ENCODE measurements around the gene RANBP9. TPM values are rescaled to one million over a fixed set of nuclear protein-coding genes. Genes with fewer than 3 reads are reported as not detected.
A peak's percentile ranks its signal among the peaks of the same experiment; 100 is the strongest.

Gene RANBP9
- total and polyA plus RNA-seq, 2 of the 13 experiments (the other 11 are each of a cell fraction or from before 2014, with no cell fraction given): 26.6 to 30.6 TPM

- 0 out of 2 replicates have a peak, but pooled peaks have one; percentile 75 for TF ChIP-seq SNAPC4 (CRISPR knock-in tag; IDR thresholded peaks at IDR 0.05)
- no peak; the same call in none of the 2 replicates for TF ChIP-seq GPN1 (CRISPR knock-in tag; IDR thresholded peaks at IDR 0.05; ENCODE audit: borderline replicate concordance)
- TF ChIP-seq NFKBIZ (CRISPR knock-in tag; IDR thresholded peaks at IDR 0.05): peak; percentile 95; the same call in 1 of the 2 replicates
- peak; percentile 73; the same call in 1 of the 2 replicates for TF ChIP-seq ETV6 (CRISPR knock-in tag; conservative IDR thresholded peaks at IDR 0.05)
- TF ChIP-seq ZNF576 (CRISPR knock-in tag; IDR thresholded peaks at IDR 0.05): no peak
- peak; percentile 95 for TF ChIP-seq BRF2 (CRISPR knock-in tag; IDR thresholded peaks at IDR 0.05)
- peak; percentile 46 for TF ChIP-seq MIXL1 (CRISPR knock-in tag; IDR thresholded peaks at IDR 0.05)
- TF ChIP-seq ZNF563 (CRISPR knock-in tag; IDR thresholded peaks at IDR 0.05): peak; percentile 95
- TF ChIP-seq ARID3A (IDR thresholded peaks at IDR 0.05; ENCODE audit: low read depth, low read length): peak; percentile 20; the same call in 1 of the 2 replicates
- TF ChIP-seq GTF2F1 (IDR thresholded peaks at IDR 0.05; ENCODE audit: low read length): 0 out of 2 replicates have a peak, but pooled peaks have one; percentile 59
- TF ChIP-seq ZNF335 (CRISPR knock-in tag; IDR thresholded peaks at IDR 0.05): peak; percentile 94
- peak; percentile 41; the same call in 1 of the 2 replicates for TF ChIP-seq ZNF761 (CRISPR knock-in tag; conservative IDR thresholded peaks at IDR 0.05)
- no peak for TF ChIP-seq ZNF17 (CRISPR knock-in tag; IDR thresholded peaks at IDR 0.05)
- peak; percentile 65; the same call in 1 of the 2 replicates for TF ChIP-seq ZSCAN22 (CRISPR knock-in tag; IDR thresholded peaks at IDR 0.05)
- TF ChIP-seq ZNF660 (CRISPR knock-in tag; IDR thresholded peaks at IDR 0.05; ENCODE audit: borderline replicate concordance, low read depth): no peak
- peak; percentile 98 for TF ChIP-seq ELF1 (CRISPR knock-in tag; IDR thresholded peaks at IDR 0.05)
- TF ChIP-seq ZNF275 (CRISPR knock-in tag; IDR thresholded peaks at IDR 0.05; ENCODE audit: borderline replicate concordance): peak; percentile 78
- TF ChIP-seq ATRX (CRISPR knock-in tag; IDR thresholded peaks at IDR 0.05; ENCODE audit: borderline replicate concordance): no peak
- TF ChIP-seq POGZ (CRISPR knock-in tag; IDR thresholded peaks at IDR 0.05): peak; percentile 100
- TF ChIP-seq ZFP36L1 (CRISPR knock-in tag; IDR thresholded peaks at IDR 0.05): no peak; the same call in 1 of the 2 replicates
These were observed 96.5 kb downstream of the RANBP9 start, which contains the start of gene NOL7 (continued) for GRCh38 chr6:13614926-13615791.
